H4 (cell line): ENCODE data around the gene LRP2. TPM values are rescaled to one million over a fixed set of nuclear protein-coding genes. Genes with fewer than 3 reads are reported as not detected.

Experiments used
- DNase-seq: peaks from one replicate; pipeline ENCODE4 v3.0.0-alpha.2; 2015; ENCODE audit warnings: low spot score
- total RNA-seq: library from RNA; depleted of rRNA; stranded (reverse); fragments of >200 nt; shearing (Covaris generic); gene quantifications from 2 replicates; pipeline ENCODE4 v1.2.3, GENCODE V29; 2014

The LRP2 gene
- total RNA-seq, 1 experiment from 2014 or later: 0.10 TPM

GRCh38 chr2:169119851-169120250 is 242.5 kb downstream of the LRP2 start:
- DNase-seq: no peak

DNA sequence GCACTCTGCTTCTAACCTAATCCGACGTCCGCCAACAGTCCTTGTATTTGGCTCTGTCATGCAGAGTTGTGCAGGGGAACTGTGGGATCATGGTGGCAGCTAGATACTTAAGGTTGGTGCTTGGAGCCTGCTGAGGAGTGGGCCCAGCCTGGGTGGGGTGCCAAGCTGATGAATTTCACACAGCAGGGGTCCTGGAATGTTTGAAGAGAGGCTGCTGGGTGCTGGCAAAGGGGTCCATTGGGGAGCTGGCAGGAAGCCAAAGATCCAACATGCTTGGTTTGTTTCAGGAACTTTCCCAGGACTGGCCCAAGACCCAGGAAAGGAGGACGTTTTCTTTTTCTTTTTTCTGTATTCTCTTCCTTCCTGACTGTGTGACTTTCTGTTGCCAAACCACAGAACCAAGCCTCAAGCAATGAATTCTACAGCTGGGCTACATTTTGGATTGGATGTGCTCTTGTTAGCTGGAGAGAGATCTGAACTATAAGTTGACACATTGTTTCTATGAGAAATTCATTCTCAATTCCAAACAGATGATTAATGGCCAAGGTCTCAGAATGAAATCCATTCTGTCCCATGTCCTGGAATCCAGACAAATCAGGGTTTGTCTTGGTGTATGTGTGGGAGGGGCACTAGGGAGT is 243.1 kb downstream of the LRP2 start:
- no peak for DNase-seq

GRCh38 chr2:169118060-169118459 is 244.3 kb downstream of the LRP2 start:
- no peak for DNase-seq

DNA sequence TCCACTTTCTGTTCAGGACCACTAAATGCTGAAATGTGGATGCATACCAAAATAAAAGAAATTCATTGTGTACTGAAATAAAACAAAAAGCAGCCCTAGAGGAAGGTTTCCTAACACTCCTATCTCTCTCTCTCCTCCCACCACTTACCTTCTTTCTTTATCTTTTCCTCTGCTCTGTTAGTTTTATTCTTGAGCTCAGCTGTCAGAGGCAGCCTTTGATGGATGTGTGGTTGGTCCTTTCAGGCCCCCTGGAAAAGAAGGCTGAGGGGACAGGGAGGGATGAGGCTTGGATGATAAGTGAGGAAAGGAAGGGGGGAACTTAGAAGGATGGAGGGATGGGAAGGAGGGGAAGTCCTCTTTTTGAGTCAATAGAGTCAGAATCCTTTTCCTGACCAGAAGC is 245.3 kb downstream of the LRP2 start:
- DNase-seq: no peak

GRCh38 chr2:169116327-169116726 is 246.0 kb downstream of the LRP2 start:
- DNase-seq: no peak

DNA sequence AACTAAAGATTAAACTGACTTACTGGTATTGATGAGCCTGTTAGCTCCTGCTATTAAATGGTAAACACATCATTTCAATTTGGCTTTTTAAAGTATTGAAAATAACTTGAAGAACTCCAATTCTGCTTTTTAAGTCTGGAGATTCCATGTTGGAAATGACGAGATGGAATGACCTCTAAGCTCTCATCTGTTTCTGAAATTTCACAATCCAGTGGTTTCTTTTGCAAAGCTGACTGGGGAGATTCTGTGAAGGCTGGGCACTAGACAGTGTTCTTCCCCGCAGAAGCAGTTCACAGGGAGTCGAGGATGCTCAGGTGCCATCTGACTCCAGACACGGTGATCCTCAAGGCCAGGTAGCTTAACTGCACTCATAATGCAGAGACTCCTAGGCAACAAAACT is 248.3 kb downstream of the LRP2 start:
- no peak for DNase-seq

DNA sequence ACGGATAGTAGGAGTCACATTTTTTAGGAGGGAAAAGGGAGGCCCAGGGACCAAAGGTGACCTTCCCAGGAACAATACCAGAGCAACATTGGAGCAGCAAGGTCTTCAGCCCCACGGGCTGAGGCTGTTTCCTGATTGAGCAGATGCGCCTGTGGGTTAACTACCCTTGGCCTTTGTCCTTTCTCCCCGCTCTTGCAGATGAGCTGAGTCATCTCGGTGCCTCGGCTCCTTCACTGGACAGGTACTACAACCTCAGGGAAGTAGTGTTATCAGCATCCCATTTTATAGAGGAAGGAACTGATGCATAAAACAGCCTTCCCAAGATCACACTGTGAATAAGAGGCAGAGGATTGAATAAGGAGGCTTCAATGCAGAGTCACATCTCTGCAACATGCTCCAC is 249.5 kb downstream of the LRP2 start:
- DNase-seq: no peak

GRCh38 chr2:169110916-169111315 is 251.4 kb downstream of the LRP2 start:
- DNase-seq: no peak

DNA sequence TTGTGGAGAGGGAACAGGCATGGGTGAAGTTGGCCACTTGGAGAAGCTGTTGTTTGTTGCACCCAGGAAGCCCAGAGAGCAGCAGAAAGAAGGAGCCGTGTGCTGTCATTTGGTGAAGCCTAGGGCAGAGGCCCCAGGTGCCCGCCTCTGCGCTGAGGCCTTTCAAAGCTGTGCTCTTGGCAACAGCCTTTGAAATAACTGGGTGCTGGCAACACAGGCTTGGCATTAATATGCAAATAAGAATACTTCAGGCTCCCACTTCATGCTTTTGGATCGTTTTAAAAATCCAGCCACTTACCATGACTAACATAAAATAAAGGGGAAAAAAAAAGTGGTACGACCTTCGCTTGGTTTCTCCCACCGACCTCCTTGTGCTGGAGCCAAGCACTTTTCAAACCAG is 251.9 kb downstream of the LRP2 start:
- no peak for DNase-seq

GRCh38 chr2:169109502-169110409 is 252.6 kb downstream of the LRP2 start:
- DNase-seq: peak; percentile 70

- DNase-seq: no peak
Measured at GRCh38 chr2:169108099-169108884, 254.0 kb downstream of the LRP2 start.

DNA sequence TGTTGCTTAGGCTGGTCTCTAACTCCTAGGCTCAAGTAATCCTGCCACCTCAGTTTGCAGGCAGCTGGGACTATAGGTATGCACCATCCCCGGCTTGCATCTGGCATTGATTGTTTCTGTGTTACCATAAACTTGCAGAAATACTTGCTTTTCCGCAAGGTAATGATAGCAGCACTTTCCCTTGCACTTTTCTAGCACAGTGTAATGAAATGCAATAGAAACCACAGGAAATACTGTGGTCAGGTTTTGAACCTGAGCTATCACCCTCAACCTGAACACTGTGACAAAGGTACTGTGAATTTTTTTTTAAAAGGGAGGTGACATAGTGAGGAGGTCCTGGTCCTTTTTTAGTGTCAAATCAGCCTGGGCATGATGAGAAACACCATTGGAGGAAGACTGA is 254.7 kb downstream of the LRP2 start:
- DNase-seq: no peak

- no peak for DNase-seq
Measured at GRCh38 chr2:169106563-169107545, 255.5 kb downstream of the LRP2 start.

- DNase-seq: no peak
Measured at GRCh38 chr2:169106134-169106533, 256.2 kb downstream of the LRP2 start.

DNA sequence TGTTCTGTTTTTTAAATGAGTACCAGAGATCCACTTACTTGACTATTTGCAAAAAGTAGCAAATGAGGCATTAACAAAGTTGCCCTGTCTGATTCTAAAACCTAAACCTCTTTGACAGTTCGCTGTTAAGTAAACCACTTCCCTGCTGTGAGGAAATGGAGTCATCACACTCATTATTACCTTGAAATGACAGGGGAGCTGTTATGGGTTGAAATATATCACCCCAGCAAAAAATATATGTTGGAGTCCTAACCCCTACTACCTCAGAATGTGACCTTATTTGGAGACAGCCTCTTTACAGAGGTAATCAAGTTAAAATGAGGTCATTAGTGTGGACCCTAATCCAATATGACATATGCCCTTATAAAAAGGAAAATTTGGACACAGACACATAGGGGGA is 256.9 kb downstream of the LRP2 start:
- no peak for DNase-seq

DNA sequence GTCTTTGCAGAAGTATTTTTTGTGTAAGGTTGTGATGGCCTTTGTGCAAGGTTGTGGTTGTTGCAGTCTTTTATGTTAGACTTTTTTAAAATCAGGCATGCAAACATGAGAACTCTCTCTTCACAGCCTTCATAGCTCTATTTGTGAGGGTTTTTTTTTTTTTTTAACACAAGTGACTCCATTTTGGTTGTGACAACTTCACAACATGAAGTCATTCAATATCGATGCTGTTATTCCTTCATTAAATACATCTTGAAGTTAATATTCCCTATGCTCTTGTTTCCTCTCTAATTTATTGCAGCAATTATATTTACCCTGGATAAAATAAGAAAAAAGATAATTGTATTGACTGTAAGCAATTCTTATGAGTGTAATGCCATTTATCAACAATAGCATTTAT is 257.5 kb downstream of the LRP2 start:
- no peak for DNase-seq

DNA sequence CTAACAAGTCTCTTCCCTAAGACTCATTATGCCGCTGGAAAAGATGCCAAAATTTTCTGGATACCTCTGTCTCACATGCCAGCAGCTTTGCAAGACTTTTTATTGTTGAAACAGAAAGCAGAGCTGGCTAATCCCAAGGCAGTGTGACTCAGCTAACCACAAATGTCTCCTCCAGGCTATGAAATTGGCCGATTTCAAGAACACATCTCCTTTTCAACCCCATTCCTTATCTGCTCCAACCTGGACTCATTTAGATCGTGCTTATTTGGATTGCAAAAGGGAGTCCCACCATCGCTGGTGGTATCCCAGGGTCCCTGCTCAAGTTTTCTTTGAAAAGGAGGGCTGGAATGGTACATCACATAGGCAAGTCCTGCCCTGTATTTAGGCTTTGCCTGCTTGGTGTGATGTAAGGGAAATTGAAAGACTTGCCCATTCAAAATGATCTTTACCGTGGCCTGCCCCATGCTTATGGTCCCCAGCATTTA is 266.7 kb downstream of the LRP2 start:
- DNase-seq: peak; percentile 90

- no peak for DNase-seq
Measured at GRCh38 chr2:169094676-169095075, 267.7 kb downstream of the LRP2 start.

- DNase-seq: no peak
Measured at GRCh38 chr2:169093535-169093934, 268.8 kb downstream of the LRP2 start.

- DNase-seq: peak; percentile 72
Measured at GRCh38 chr2:169091761-169092519, 270.4 kb downstream of the LRP2 start.
